ENCODE data around the gene KAZN. TPM values are rescaled to one million over a fixed set of nuclear protein-coding genes. Genes with fewer than 3 reads are reported as not detected.
A peak's percentile ranks its signal among the peaks of the same experiment; 100 is the strongest.

Gene KAZN
- total and polyA plus RNA-seq, 10 donors = 20.0 to 245 (median 144) TPM

GRCh38 chr1:14887044-14887566 is 288.6 kb downstream of the KAZN start:
- Histone ChIP-seq H3K4me3 (no peak overlapping the region), H3K9me3 (no peaks in the 10 kb centered on the region), H3K27me3 (replicated peaks in 1 of 7) (peaks cover 0 to 4% (median 0%) of the 10 kb centered on the region in 7 donors), H3K4me1 (peaks cover 1 to 13% (median 6%) of the 10 kb centered on the region in 6 donors), H3K36me3 (no peaks in the 10 kb centered on the region), H3K27ac (no peak overlapping the region)
- peak; percentile 14 for DNase-seq
- 88 to 93% (median 91%) methylated on average over 5 of the region's 5 CpGs for WGBS, 5 donors
- TF ChIP-seq POLR2A (IDR thresholded peaks at IDR 0.05) (no peak), POLR2AphosphoS5 (IDR thresholded peaks at IDR 0.05) (no peak), CTCF (IDR thresholded peaks at IDR 0.05 in 8 of 11, conservative IDR thresholded peaks at IDR 0.05 in 3 of 11) (no peak)
- intact Hi-C loops (cut with DNase I; ENCODE audit: low total_unique reads) = no loop called here

GRCh38 chr1:14887764-14888350 is 289.4 kb downstream of the KAZN start:
- peak overlapping the region in 3 of 8 donors; percentile 14 to 36 (median 21) for H3K27ac ChIP-seq
- no peak for DNase-seq
- H3K4me3 ChIP-seq = no peak overlapping the region
- H3K36me3 ChIP-seq = no peaks in the 10 kb centered on the region
- intact Hi-C loops (cut with DNase I; ENCODE audit: low total_unique reads) = no loop called here
- no peak for TF ChIP-seq CTCF (IDR thresholded peaks at IDR 0.05 in 8 of 11, conservative IDR thresholded peaks at IDR 0.05 in 3 of 11)
- H3K9me3 ChIP-seq = no peaks in the 10 kb centered on the region
- peaks cover 0 to 8% (median 0%) of the 10 kb centered on the region in 6 donors for H3K4me1 ChIP-seq
- 68 to 81% (median 72%) methylated on average over 13 of the region's 13 CpGs for WGBS, 5 donors
- H3K27me3 ChIP-seq (replicated peaks in 1 of 7) = peaks cover 0 to 12% (median 0%) of the 10 kb centered on the region in 7 donors

GRCh38 chr1:14888374-14888773 is 289.9 kb downstream of the KAZN start:
- Histone ChIP-seq H3K27ac (peak overlapping the region in 2 of 8 donors; percentile 21 to 36), H3K36me3 (no peaks in the 10 kb centered on the region), H3K4me3 (no peak overlapping the region), H3K9me3 (no peaks in the 10 kb centered on the region), H3K4me1 (peaks cover 0 to 8% (median 0%) of the 10 kb centered on the region in 6 donors), H3K27me3 (replicated peaks in 1 of 7) (peaks cover 0 to 17% (median 0%) of the 10 kb centered on the region in 7 donors)
- DNase-seq = no peak
- intact Hi-C loops (cut with DNase I; ENCODE audit: low total_unique reads) = no loop called here
- 75 to 83% (median 81%) methylated on average over 10 of the region's 10 CpGs for WGBS, 5 donors
- no peak for TF ChIP-seq POLR2A (IDR thresholded peaks at IDR 0.05)
- no peak for TF ChIP-seq CTCF (IDR thresholded peaks at IDR 0.05 in 8 of 11, conservative IDR thresholded peaks at IDR 0.05 in 3 of 11)
- no peak for TF ChIP-seq POLR2AphosphoS5 (IDR thresholded peaks at IDR 0.05)

GRCh38 chr1:14889825-14890440 is 291.4 kb downstream of the KAZN start:
- Histone ChIP-seq H3K4me3 (no peak overlapping the region), H3K4me1 (peaks cover 0 to 7% (median 3%) of the 10 kb centered on the region in 6 donors), H3K36me3 (no peaks in the 10 kb centered on the region), H3K27me3 (replicated peaks in 1 of 7) (peaks cover 0 to 17% (median 0%) of the 10 kb centered on the region in 7 donors), H3K9me3 (no peaks in the 10 kb centered on the region), H3K27ac (no peak overlapping the region)
- TF ChIP-seq POLR2A (IDR thresholded peaks at IDR 0.05) (no peak), POLR2AphosphoS5 (IDR thresholded peaks at IDR 0.05) (no peak), CTCF (IDR thresholded peaks at IDR 0.05 in 8 of 11, conservative IDR thresholded peaks at IDR 0.05 in 3 of 11) (no peak)
- intact Hi-C loops (cut with DNase I; ENCODE audit: low total_unique reads) = no loop called here
- no peak for DNase-seq
- WGBS, 5 donors = 87 to 93% (median 91%) methylated on average over 13 of the region's 13 CpGs
